ENCODE data around the gene BCAM.

DNA sequence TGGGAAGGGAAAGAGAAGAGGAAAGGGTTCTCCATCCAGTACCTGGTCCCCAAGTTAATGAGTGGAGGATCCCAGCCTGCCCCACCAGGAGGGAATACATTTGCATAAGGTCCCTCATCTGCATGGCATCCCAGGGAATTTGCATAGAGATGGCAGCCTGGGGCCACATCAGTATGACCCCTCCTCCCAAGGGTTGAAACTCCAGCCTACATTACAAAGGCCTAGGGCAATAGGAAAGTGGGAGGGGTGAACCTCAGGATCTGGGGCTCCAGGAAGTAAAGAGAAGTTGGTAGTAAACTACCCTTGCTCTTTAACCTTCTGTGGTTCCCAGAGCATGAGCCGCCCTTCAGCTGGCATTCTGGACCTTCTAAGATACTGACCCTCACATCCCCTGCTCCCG, 30.4 kb downstream of the BCAM start:
- TF ChIP-seq, protein P1, sequence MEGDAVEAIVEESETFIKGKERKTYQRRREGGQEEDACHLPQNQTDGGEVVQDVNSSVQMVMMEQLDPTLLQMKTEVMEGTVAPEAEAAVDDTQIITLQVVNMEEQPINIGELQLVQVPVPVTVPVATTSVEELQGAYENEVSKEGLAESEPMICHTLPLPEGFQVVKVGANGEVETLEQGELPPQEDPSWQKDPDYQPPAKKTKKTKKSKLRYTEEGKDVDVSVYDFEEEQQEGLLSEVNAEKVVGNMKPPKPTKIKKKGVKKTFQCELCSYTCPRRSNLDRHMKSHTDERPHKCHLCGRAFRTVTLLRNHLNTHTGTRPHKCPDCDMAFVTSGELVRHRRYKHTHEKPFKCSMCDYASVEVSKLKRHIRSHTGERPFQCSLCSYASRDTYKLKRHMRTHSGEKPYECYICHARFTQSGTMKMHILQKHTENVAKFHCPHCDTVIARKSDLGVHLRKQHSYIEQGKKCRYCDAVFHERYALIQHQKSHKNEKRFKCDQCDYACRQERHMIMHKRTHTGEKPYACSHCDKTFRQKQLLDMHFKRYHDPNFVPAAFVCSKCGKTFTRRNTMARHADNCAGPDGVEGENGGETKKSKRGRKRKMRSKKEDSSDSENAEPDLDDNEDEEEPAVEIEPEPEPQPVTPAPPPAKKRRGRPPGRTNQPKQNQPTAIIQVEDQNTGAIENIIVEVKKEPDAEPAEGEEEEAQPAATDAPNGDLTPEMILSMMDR (IDR thresholded peaks at IDR 0.05), result no peak
- no peak for TF ChIP-seq POLR2A (IDR thresholded peaks at IDR 0.05)
